Fibroblast of lung (primary cell): ENCODE data around the gene IPO5. TPM values are rescaled to one million over a fixed set of nuclear protein-coding genes. Genes with fewer than 3 reads are reported as not detected.
A peak's percentile ranks its signal among the peaks of the same experiment; 100 is the strongest.

Source experiments
- DNase-seq, 2 donors: peaks; one replicate each; pipeline versions ENCODE4 v3.0.0 to v3.0.0-alpha.2; 2010; ENCODE audit warnings: low read depth in 2 of 2
- H2AFZ ChIP-seq: 2 replicates; pipeline ENCODE4 v1.5.1; 2012; ENCODE audit warnings: low read length, control low read depth, inconsistent platforms
- H3K27ac ChIP-seq: 2 replicates; pipeline ENCODE4 v1.5.1; 2011; ENCODE audit warnings: low read length, control low read depth; ENCODE audit not compliant: insufficient read depth
- H3K27me3 ChIP-seq: 2 replicates; pipeline ENCODE4 v1.5.1; 2011; ENCODE audit warnings: mild to moderate bottlenecking, low read length; ENCODE audit not compliant: control insufficient read depth, insufficient read depth
- H3K36me3 ChIP-seq: 2 replicates; pipeline ENCODE4 v1.5.1; 2011; ENCODE audit warnings: low read length; ENCODE audit not compliant: control insufficient read depth, insufficient read depth
- H3K4me1 ChIP-seq: 2 replicates; pipeline ENCODE4 v1.5.1; 2011; ENCODE audit warnings: low read length; ENCODE audit not compliant: control insufficient read depth, insufficient read depth; ENCODE audit errors: extremely low read depth
- H3K4me2 ChIP-seq: 2 replicates; pipeline ENCODE4 v1.5.1; 2011; ENCODE audit warnings: low read length, control low read depth; ENCODE audit not compliant: insufficient read depth; ENCODE audit errors: extremely low read depth
- H3K4me3 ChIP-seq, 4 experiments: fragments of 200-600 bp in 1 of 4; sonication (generic) in 1 of 4; replicated peaks in 1 of 4; 2 replicates each; pipeline ENCODE4 v1.5.1; 2011 to 2016; ENCODE audit warnings: low read length in 4 of 4, low read depth in 3 of 4, mild to moderate bottlenecking in 3 of 4, control low read depth in 2 of 4, inconsistent platforms in 1 of 4, mixed read lengths in 1 of 4; ENCODE audit not compliant: insufficient read depth in 1 of 4; ENCODE audit errors: control extremely low read depth in 1 of 4
- H3K79me2 ChIP-seq: 2 replicates; pipeline ENCODE4 v1.5.1; 2012; ENCODE audit warnings: mild to moderate bottlenecking, low read length, inconsistent platforms; ENCODE audit not compliant: control insufficient read depth, insufficient read depth
- H3K9ac ChIP-seq: 2 replicates; pipeline ENCODE4 v1.5.1; 2011; ENCODE audit warnings: mild to moderate bottlenecking, low read length, control low read depth; ENCODE audit not compliant: insufficient read depth
- H3K9me3 ChIP-seq: 2 replicates; pipeline ENCODE4 v1.5.1; 2012; ENCODE audit warnings: low read depth, low read length; ENCODE audit not compliant: control insufficient read depth, insufficient read depth
- H4K20me1 ChIP-seq: 2 replicates; pipeline ENCODE4 v1.5.1; 2011; ENCODE audit warnings: low read length; ENCODE audit not compliant: control insufficient read depth, insufficient read depth; ENCODE audit errors: extremely low read depth
- EZH2 ChIP-seq: IDR thresholded peaks from 2 replicates; pipeline ENCODE4 v1.5.1; 2012; ENCODE audit warnings: low read length, control low read depth, mild to moderate bottlenecking; ENCODE audit errors: missing control alignments
- polyA plus RNA-seq, 2 donors: library from polyadenylated mRNA; depleted of rRNA in 1 of 2; stranded (reverse) in 1 of 2; unstranded in 1 of 2; fragments of >200 nt; gene quantifications; 2 replicates each; pipeline ENCODE4 v1.2.1, GENCODE V29; 2011 to 2012; ENCODE audit warnings: missing spikeins in 1 of 2
- total RNA-seq: library from RNA; depleted of rRNA; stranded (reverse); fragments of >200 nt; gene quantifications from 2 replicates; pipeline ENCODE4 v1.2.1, GENCODE V29; 2014
- TF ChIP-seq, protein P1 (sequence below), 2 donors: IDR thresholded peaks in 1 of 2; conservative IDR thresholded peaks in 1 of 2; 1 replicate in 1 of 2; 2 replicates in 1 of 2; pipeline ENCODE4 v1.5.1; 2011 to 2012; ENCODE audit warnings: low read length in 2 of 2, control low read depth in 1 of 2, inconsistent platforms in 1 of 2, low read depth in 1 of 2, mild to moderate bottlenecking in 1 of 2

The IPO5 gene
- total and polyA plus RNA-seq, 2 donors (not counting 1 experiment from before 2014, with no cell fraction given) = 152 to 240 TPM

DNA sequence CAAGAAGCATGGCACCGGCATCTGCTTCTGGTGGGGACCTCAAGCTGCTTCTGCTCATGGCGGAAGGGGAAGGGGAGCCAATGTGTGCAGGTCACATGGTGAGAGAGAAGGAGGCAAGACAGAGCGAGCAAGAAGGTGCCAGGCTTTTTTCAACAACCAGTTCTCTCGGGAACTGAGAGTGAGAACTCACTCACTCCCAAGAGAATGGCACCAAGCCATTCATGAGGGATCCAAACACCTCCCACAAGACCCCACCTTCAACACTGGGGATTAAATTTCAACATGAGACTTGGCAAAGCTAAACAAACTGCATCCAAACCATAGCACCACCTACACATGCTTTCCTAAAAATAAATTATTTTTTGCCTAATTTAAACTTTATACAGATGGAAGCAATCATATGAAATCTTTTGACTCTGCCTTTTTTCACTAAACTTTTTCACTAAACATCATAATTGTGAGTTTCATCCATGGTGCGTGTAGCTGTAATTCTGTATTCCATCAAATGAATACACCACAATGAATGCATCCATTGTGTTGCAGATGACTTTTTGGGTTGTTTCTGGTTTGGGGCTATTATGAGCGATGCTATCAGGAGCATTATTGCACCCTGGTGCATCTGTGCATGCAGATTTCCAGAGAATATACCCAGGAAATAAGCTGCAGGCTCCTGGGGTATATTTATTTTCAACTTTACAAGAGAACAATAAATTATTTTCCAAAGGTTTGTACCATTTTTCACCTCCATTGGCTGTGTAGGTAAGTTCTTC is 14.6 kb upstream of the IPO5 start:
- no peaks in the 10 kb centered on the region for H3K79me2 ChIP-seq
- H2AFZ ChIP-seq = no peak overlapping the region
- DNase-seq = peak in 1 of 2 donors; percentile 19

DNA sequence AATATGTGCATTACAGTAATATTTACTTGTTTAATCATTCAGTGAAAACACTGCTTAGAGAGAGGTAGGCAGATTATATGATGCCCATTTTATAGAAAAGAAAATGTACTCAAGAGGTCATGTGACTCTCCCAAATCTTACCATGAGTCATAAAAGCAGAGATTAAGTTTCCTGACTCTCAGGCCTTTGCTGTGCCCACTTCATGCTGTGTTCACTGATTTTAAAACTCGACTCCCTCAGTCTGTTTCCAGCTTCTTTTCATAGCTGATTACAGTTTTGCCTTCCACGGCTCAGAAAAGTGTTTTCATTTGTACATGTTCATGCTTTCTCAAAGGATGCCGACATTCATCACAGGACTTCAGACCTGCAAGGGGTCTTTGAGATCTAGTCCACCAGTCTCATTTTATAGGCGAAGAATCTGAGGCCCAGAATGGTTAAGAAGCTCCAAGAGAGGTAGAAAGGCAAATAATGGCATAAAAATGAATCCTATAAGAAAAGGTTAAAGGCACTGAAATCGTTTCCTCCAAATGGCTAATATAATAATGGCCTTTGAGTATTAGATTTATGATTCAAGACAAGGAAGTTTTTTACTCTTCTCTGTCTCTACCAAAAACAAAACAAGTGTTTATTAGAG is 9.0 kb upstream of the IPO5 start:
- Histone ChIP-seq H3K9me3 (no peaks in the 10 kb centered on the region), H3K36me3 (no peaks in the 10 kb centered on the region), H2AFZ (no peak overlapping the region), H3K27me3 (no peaks in the 10 kb centered on the region), H3K79me2 (no peaks in the 10 kb centered on the region), H3K4me1 (peaks cover 6% of the 10 kb centered on the region), H3K4me3 (no peak overlapping the region), H4K20me1 (no peaks in the 10 kb centered on the region), H3K27ac (no peak overlapping the region), H3K4me2 (no peak overlapping the region), H3K9ac (no peak overlapping the region)
- DNase-seq = peak; percentile 45 to 63
- TF ChIP-seq, protein P1, sequence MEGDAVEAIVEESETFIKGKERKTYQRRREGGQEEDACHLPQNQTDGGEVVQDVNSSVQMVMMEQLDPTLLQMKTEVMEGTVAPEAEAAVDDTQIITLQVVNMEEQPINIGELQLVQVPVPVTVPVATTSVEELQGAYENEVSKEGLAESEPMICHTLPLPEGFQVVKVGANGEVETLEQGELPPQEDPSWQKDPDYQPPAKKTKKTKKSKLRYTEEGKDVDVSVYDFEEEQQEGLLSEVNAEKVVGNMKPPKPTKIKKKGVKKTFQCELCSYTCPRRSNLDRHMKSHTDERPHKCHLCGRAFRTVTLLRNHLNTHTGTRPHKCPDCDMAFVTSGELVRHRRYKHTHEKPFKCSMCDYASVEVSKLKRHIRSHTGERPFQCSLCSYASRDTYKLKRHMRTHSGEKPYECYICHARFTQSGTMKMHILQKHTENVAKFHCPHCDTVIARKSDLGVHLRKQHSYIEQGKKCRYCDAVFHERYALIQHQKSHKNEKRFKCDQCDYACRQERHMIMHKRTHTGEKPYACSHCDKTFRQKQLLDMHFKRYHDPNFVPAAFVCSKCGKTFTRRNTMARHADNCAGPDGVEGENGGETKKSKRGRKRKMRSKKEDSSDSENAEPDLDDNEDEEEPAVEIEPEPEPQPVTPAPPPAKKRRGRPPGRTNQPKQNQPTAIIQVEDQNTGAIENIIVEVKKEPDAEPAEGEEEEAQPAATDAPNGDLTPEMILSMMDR (conservative IDR thresholded peaks at IDR 0.05 in 1 of 2, IDR thresholded peaks at IDR 0.05 in 1 of 2; ENCODE audit: low read depth in 1 of 2, low read length in 2 of 2) = no peak
- no peak for TF ChIP-seq EZH2

More for the DNA sequence above, 14.6 kb upstream of the IPO5 start:
- H4K20me1 ChIP-seq = no peaks in the 10 kb centered on the region
- H3K27me3 ChIP-seq = no peaks in the 10 kb centered on the region
- H3K36me3 ChIP-seq = no peaks in the 10 kb centered on the region
- H3K4me3 ChIP-seq = no peak overlapping the region
- no peak overlapping the region for H3K4me2 ChIP-seq
- H3K4me1 ChIP-seq = no peaks in the 10 kb centered on the region
- H3K9me3 ChIP-seq = no peaks in the 10 kb centered on the region
- TF ChIP-seq, protein P1 (conservative IDR thresholded peaks at IDR 0.05 in 1 of 2, IDR thresholded peaks at IDR 0.05 in 1 of 2; ENCODE audit: low read depth in 1 of 2, low read length in 2 of 2) = no peak
- TF ChIP-seq EZH2 = no peak
- no peak overlapping the region for H3K27ac ChIP-seq
- no peak overlapping the region for H3K9ac ChIP-seq

GRCh38 chr13:97945342-97945741 is 8.1 kb upstream of the IPO5 start:
- Histone ChIP-seq H3K27me3 (no peaks in the 10 kb centered on the region), H3K9ac (no peak overlapping the region), H3K9me3 (no peaks in the 10 kb centered on the region), H2AFZ (no peak overlapping the region), H3K36me3 (no peaks in the 10 kb centered on the region), H3K79me2 (no peaks in the 10 kb centered on the region), H3K4me3 (no peak overlapping the region), H3K4me1 (peaks cover 6% of the 10 kb centered on the region), H4K20me1 (no peaks in the 10 kb centered on the region), H3K27ac (no peak overlapping the region), H3K4me2 (no peak overlapping the region)
- peak in 1 of 2 donors; percentile 76 for DNase-seq
- no peak for TF ChIP-seq EZH2
- TF ChIP-seq, protein P1 (conservative IDR thresholded peaks at IDR 0.05 in 1 of 2, IDR thresholded peaks at IDR 0.05 in 1 of 2; ENCODE audit: low read depth in 1 of 2, low read length in 2 of 2) = no peak
